Stimulated activated naive CD8-positive, alpha-beta T cell treated with anti-CD3 and anti-CD28 coated beads, Interleukin-15, Interleukin-2, amounts not matched to agents 100 U/mL and 50 U/mL, for 24 hours (primary cell): ENCODE results near the gene GPR162.

Experiments used
- ATAC-seq: fragments of 150-1000 bp; cut with Tn5 transposase; one replicate; pipeline ENCODE4 v1.10.0; 2021
- DNase-seq: peaks from one replicate; pipeline ENCODE4 v3.0.0; 2021

GPR162 gene, protein sequence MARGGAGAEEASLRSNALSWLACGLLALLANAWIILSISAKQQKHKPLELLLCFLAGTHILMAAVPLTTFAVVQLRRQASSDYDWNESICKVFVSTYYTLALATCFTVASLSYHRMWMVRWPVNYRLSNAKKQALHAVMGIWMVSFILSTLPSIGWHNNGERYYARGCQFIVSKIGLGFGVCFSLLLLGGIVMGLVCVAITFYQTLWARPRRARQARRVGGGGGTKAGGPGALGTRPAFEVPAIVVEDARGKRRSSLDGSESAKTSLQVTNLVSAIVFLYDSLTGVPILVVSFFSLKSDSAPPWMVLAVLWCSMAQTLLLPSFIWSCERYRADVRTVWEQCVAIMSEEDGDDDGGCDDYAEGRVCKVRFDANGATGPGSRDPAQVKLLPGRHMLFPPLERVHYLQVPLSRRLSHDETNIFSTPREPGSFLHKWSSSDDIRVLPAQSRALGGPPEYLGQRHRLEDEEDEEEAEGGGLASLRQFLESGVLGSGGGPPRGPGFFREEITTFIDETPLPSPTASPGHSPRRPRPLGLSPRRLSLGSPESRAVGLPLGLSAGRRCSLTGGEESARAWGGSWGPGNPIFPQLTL

DNA sequence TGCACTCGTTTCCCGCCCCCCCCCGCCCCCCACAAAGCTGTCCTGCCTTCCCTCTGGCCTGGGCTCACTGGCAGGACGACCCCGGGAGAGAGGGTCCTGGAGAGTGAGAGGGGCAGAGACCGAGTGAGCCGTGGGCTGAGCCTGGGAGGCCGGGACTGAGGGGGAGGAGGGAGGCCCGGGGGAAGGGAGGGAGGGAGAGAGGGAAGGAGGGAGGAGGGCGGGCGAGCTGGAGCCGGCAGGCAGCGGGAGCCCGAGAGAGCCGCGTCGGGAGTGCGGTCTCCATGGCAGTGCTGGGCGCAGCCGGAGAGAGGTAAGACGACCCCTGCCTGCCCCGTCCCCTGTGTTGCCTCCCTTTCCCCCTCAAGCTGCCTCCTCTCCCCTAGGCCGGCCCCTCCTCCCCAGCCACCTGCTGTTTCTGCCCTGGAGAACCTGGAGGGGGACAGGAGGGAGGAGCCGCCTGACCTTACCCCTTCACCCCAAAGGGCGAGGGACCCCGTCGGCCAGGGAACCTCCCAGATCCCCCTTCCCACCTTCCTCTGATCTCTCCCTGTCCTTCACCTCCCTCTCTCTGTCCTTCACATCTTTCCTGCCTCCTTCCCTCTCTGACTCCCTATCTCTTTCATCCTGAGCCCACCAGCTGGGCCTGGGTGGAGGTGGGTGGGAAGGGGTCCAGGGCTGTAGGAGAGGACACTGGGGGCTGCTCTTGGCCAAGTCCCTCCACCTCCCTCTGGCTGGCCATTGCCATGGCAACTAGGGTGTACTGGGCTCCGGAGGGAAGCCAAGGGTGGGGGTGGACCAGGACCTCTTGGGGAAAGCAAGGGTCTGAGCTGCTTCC is at the start of gene GPR162:
Gene GPR162 (plus strand): TSS at position 231 of the 835 bp plus-strand sequence. CDS start 2,078 bp downstream, outside the sequence.
- no peak for ATAC-seq
- no peak for DNase-seq

DNA sequence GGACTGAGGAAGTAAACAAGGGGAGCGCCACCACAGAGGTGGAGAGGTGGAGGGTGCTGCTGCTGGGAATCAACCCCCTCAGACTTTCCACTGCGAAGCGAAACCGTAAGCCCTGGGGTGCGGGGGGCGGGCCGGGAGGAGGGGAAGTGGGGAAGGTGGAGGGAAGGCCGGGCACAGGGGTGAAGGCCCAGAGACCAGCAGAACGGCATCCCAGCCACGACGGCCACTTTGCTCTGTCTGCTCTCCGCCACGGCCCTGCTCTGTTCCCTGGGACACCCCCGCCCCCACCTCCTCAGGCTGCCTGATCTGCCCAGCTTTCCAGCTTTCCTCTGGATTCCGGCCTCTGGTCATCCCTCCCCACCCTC is 49.3 kb upstream of the GPR162 start, which contains the start of gene LAG3:
Gene LAG3 (plus strand): TSS at position 190 of the 365 bp plus-strand sequence. CDS start 333 bp downstream, outside the sequence.
- peak; percentile 86 for DNase-seq
- peak; percentile 58 for ATAC-seq

DNA sequence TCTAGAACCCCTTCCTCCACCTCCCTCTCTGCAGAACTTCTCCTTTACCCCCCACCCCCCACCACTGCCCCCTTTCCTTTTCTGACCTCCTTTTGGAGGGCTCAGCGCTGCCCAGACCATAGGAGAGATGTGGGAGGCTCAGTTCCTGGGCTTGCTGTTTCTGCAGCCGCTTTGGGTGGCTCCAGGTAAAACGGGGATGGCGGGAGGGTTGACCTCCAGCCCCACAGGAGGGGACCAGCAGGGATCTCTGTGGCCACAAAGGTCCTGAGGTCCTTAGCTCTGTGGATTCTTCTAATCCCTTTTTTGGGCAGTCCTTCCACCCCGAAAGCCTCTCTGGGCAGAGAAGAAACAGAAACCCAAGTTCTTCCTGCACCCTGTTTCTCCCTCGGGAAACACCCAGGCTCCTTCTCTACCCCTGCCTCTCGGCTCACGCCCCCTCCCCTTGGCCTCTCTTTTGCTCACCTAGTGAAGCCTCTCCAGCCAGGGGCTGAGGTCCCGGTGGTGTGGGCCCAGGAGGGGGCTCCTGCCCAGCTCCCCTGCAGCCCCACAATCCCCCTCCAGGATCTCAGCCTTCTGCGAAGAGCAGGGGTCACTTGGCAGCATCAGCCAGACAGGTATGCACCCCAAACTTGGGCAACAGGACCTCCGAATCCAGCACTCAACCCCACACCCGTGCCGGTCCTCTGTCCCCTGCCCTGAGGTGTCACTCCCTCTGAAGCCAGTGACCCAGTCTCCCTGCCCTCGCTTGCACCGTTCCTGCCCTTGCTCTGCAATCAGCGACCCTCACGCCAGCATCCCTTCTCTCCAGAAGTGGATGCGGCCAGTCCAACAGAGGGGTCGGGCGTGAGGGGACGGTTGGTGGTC is 48.7 kb upstream of the GPR162 start:
- no peak for DNase-seq
- ATAC-seq, result no peak

DNA sequence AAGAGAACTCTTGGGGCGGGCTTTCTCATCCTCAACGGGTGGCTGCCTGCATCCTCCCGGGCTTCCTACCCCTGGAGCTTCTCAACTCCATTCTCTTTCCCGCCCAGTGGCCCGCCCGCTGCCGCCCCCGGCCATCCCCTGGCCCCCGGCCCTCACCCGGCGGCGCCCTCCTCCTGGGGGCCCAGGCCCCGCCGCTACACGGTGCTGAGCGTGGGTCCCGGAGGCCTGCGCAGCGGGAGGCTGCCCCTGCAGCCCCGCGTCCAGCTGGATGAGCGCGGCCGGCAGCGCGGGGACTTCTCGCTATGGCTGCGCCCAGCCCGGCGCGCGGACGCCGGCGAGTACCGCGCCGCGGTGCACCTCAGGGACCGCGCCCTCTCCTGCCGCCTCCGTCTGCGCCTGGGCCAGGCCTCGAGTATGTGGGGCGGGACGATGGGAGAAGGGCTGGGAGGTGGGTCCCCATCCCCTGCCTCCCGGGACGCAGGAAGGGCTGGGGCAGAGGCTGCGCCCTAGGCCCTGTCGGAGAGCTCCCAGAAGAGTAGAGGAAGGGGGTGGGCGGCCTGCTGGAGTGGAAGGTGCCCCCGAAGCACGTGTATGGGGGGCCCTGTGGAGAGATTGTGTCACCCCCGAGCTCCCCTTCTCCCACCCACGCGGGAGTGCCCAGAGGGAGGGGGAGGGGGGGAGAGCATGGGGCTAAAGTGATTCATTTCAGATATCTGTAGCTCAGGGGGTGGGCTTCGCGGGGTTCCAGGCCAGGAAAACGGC is 47.9 kb upstream of the GPR162 start:
- ATAC-seq (peak; percentile 42), DNase-seq (peak; percentile 89)

DNA sequence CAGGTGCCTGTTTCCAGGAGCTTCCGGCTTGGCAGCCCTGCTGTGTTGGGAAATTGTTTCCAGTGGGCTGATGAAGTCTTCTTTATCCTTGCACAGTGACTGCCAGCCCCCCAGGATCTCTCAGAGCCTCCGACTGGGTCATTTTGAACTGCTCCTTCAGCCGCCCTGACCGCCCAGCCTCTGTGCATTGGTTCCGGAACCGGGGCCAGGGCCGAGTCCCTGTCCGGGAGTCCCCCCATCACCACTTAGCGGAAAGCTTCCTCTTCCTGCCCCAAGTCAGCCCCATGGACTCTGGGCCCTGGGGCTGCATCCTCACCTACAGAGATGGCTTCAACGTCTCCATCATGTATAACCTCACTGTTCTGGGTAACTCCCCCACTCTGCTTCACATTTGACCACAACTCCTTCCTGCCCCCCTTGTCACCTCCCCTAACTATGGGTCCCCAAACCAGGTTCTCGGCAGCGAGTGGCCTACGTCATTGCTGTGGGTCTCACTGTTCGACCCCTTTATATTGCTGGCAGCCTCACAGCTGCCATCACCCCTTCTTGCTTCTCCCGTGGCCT is 47.0 kb upstream of the GPR162 start:
- DNase-seq (peak; percentile 58), ATAC-seq (peak; percentile 48)

DNA sequence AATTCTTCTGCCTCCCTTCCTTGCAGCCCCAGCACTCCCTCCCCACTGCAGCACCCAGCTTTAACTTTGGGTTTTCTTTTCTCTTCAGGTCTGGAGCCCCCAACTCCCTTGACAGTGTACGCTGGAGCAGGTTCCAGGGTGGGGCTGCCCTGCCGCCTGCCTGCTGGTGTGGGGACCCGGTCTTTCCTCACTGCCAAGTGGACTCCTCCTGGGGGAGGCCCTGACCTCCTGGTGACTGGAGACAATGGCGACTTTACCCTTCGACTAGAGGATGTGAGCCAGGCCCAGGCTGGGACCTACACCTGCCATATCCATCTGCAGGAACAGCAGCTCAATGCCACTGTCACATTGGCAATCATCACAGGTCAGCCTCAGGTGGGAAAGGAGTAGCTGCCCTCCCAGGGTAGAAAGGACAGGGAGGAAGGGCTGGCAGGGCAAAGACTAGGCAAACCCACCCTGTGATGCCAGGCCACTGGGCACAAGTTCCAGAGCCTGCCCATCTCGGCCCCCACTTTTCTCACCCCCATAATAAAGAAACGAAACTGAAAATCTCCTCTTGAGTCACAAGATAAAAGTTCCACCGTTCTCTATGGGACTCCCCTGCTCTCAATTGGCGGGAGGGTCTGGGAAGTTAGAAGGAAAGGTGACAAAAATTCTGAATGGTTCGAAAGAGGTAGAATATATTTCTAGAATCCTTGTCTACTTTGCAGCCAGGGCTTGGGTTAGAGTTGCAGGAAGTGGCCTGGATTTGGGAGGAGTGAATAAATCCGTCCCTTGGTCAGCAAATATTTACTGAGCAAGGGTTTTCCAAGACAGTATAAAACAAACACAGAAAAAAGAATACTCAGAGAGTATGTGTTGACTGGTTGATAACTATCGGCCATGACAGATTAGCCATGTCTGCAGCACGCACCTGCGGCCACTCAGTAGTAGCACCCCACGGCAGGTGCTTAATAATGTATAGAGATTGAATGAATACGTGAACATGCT is 46.1 kb upstream of the GPR162 start:
- DNase-seq, result no peak
- no peak for ATAC-seq

DNA sequence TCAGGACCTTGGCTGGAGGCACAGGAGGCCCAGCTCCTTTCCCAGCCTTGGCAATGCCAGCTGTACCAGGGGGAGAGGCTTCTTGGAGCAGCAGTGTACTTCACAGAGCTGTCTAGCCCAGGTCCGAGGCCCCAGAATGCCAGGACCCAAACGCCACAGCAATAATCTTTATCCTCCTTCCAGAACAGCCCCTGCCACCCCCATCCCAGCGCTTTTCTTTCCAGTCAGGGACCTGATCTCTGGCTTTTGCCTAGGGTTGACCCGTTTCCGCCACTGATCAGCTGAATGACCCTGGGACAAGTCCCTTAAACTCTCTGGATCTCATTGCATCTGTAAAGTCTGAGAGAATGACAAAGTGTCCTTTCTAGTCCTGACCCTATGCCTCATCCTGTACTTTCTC is 44.2 kb upstream of the GPR162 start:
- DNase-seq (no peak), ATAC-seq (no peak)

DNA sequence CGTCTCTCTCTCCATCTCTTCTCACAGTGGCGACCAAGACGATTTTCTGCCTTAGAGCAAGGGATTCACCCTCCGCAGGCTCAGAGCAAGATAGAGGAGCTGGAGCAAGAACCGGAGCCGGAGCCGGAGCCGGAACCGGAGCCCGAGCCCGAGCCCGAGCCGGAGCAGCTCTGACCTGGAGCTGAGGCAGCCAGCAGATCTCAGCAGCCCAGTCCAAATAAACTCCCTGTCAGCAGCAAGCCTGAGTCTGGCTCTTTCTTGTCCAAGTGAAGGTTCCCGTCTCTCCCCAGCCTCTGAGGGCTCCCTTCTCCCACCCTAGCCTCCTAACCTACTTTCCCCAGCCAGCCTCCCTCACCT is 43.4 kb upstream of the GPR162 start:
- ATAC-seq (no peak), DNase-seq (no peak)

DNA sequence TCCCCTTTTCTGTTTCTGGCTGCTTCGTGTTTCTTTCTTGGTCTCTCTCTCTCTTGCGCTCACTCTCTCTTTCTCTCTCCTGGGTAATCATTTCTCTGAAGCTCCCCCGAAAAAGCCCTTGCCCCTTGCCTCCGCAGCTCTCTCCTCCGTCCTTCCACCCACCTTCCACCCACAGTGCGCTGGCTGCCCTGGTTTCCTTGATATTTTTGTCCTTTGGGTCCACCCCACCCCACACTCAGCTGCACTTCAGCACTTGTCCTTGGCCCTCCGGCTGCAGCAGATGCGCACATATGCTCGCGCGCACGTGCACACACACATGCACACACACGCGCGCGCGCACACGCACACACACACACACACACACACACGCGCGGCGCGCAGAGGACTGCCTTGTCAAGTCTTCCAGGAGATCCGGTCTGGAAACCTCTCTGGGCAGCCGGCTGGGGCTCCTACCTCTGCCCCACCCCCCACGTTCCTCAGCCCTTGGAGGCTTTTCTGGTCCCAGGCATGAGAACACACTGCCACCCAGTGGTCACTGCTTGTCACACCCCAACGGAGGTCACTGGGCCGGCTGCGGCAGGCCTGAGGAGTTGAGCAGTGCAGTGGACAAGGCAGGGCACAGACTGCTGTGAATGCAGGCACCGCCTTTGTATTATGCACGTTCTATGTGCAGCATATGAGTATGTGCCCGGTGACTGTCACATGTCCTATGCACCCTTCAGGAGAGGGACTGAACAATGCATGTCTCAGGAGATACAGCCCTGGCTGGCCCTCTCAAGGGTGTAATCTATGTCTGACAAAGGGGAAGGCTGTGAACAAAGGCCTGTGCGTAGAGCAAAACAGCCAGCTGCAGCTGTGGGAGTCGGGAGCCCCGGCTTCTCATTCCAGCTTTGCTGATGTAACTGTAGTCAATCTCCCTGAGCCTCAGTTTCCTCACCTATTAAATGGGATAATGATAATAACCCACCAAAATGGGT is 42.8 kb upstream of the GPR162 start:
- ATAC-seq, result peak; percentile 41
- DNase-seq, result peak; percentile 93

DNA sequence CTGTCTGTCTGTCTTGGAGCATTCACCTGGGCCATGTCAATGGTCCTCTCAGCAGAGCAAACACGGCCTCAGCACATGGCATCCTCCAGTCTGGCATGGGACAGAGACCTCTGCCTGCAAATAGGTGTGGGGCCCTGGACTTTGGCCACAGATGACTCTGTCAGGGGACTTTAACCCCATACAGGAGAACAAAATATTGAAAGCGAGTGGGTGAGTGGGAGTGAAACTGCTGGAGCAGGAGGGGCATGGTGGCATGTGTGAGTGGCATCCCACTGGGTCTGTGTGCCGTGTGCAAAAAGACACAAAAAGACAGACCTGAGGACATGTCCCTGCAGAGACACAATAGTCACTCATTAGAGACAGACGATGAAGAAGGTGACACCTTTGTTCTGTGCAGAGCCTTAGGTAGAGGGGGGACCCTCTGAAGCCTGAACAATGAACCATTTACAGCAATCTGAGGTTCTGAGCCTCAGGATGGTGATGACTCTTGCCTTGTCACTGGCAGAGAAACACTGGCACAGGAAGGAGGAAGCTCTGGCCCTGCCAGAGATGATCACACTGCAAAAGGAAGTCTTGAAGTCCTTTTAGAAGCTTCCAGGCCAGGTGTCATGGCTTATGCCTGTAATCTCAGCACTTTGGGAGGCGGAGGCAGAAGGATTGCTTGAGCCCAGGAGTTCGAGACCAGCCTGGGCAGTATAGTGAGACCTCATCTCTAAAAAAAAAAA is 41.8 kb upstream of the GPR162 start:
- ATAC-seq (peak; percentile 26), DNase-seq (no peak)

DNA sequence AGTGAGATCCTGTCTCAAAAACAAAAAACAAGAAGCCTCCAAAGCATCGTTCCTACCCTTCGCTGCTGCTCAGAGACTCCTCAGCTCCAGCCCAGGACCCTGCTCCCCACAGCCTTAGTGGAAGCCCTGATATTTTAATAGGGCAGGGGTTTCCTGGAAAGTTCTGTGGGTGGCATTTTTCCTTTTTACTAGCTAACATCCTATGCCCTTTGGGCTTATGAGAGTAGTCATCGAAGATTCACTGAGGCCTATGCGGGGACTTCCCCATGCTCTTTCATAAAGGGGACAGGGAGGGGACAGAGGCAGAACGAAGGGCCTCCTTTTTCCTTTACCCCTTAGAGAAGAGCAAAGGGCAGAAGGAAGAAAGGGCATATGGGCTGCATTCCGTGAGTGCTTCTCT is 41.0 kb upstream of the GPR162 start:
- peak; percentile 80 for ATAC-seq

DNA sequence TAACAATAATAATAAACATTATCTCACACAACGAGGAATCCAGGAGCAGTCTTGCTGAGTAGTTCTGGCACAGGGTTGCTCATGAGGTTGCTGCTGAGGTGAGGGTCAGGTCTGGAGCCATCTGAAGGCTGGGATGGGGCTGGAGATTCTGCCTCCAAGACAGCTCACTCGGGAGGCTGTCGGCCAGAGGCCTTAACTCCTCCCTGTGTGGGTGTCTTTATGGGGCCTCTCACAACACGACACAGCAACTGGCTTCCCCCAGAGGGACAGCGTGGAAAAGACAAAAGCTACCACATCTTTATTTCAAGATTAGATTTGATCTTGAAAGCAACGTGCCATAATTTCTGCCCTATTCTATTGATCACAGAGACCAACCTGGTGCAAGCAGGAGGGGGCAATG is 39.5 kb upstream of the GPR162 start:
- DNase-seq (no peak), ATAC-seq (no peak)

More for the DNA sequence above, 41.0 kb upstream of the GPR162 start:
- peak; percentile 64 for DNase-seq

DNA sequence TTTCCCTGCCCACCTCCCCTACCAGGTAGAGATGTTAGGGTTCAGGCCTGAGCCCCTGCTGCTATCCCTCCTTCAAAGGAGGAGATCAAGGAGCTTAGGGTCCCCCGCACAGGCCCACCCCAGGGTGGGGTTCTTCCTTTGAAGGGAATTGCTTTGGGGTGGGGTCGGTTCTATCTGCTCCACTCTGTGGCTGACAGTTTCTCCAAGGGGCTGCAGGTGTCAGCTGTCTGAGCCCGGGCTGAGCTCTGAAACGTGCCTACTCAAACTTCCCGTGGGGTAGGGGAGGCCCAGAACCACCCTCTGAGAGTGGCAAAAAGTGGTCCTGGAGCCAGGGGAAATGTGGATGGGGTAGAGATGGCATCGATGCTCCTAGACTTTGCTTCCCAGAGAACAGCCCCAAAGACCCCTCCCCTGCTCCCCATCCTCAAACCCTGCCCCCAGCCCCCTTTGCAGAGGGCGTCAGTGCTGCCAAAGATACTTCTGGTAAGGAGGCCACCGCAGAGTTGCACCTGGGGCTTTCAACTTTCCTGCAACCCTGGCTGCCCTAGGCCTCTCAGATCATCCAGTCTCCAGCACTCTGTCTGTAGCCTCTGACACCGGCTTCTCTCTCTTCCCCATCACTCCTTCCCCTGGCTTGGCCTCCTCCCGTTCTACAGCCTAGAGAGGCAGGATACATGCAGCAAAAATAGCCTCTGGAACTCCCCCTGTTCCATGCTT is 38.6 kb upstream of the GPR162 start:
- no peak for DNase-seq
- ATAC-seq, result no peak

DNA sequence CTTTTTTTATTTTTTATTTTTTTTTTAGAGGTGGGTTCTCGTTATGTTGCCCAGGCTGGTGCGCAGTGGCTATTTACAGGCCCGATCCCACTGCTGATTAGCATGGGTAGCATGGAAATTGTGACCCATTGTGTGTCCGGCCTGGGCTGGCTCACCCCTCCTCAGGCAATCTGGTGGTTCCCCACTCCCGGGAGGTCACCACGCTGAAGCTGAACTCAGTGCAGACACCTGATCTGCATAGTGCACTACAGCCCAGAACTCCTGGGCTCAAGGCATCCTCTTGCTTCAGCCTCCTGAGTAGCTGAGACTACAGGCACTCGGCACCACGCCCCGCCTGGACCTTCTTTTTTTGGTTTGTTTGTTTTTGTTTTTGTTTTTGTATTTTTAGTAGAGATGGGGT is 37.8 kb upstream of the GPR162 start:
- DNase-seq (no peak), ATAC-seq (no peak)

DNA sequence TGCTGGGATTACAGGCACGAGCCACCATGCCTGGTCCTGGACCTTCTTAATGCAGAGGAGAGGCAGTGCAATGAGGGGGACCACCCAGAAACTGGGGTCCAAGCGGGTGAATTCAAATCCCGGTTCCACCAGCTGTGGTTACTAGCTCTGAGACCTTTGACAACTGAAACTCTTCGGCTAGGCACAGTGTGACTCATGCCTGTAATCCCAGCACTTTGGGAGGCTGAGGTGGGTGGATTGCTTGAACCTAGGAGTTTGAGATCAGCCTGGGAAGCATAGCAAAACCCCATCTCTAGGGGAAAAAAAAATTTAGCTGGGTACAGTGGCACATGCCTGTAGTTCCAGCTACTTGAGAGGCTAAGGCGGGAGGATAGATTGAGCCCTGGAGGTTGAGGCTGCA is 37.3 kb upstream of the GPR162 start:
- ATAC-seq, result no peak
- DNase-seq, result no peak

DNA sequence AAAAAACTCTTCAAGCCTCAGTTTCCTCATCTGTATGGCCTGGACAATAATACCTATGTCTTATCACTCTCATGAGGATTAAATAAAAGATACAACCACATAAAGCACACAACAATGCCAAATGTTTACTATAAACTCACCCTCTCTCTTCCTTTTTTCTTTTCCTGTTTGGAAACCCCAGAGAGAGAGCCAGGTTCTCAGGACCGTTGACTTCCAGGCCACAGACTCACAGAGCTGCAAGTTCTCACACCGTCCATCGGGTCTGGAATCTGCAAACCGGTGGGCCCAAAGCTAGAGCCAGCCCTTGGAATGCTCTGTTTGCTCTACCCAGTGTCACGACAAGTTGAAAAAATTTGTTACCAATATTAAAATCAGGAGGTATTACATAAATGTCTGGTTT is 36.9 kb upstream of the GPR162 start:
- DNase-seq (no peak), ATAC-seq (no peak)
